Measurements from ENCODE around the gene ZNF225.

DNA sequence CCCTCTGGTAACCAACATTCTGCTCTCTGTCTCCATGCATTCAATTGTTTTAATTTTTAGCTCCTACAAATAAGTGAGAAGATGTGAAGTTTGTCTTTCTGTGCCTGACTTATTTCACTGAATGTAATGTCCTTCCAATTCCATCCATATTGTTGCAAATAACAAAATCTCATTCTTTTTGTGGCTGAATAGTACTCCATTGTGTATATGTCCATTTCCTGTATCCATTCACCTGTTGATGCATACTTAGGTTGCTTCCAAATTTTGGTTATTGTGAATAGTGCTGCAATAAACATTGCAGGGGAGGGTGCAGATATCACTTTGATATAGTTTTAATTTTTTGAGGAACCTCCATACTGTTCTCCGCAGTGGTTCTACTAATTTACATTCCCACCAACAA is 43.8 kb upstream of the ZNF225 start:
- no peak for TF ChIP-seq POLR2A (IDR thresholded peaks at IDR 0.05; ENCODE audit: low read length)
- TF ChIP-seq GATA1 (IDR thresholded peaks at IDR 0.05; ENCODE audit: low read depth, low read length): no peak
